K562 (cell line): ENCODE results near the gene FCRLA. TPM values are rescaled to one million over a fixed set of nuclear protein-coding genes. Genes with fewer than 3 reads are reported as not detected.
"Not testable (repeated sequence)": the region's sequence is repeated elsewhere in the genome, so short reads cannot be mapped to it uniquely, and the experiment has no call there.

Experiments
- ATAC-seq: fragments of 200-7000 bp; cut with Tn5 transposase; 3 replicates; pipeline ENCODE4 v1.9.1; 2020; ENCODE audit warnings: moderate library complexity
- BruUV-seq: library from RNA; stranded (reverse); fragments of 400-500 nt; replicated peaks from 2 replicates; lab custom pipeline; 2021; lab: Mats Ljungman, UMichigan
- CTCF ChIA-PET: fragments of 300-600 bp; formaldehyde crosslinking; extraction: SDS; loops from one replicate; lab custom pipeline; 2021; ENCODE audit warnings: low intra/inter-chr PET ratio; lab: Yijun Ruan, JAX
- POLR2A ChIA-PET: fragments of 300-600, 350-650 bp; sonication (Branson Sonifier 250); formaldehyde crosslinking; extraction: SDS; loops from one replicate; lab custom pipeline; 2021; ENCODE audit warnings: antibody characterized with exemption, inconsistent platforms; lab: Yijun Ruan, JAX
- DNase-seq, 4 experiments: peaks; one replicate each; pipeline versions ENCODE4 v3.0.0 to v3.0.0-alpha.2; 2011 to 2018; ENCODE audit warnings: low spot score in 3 of 4, mixed read lengths in 3 of 4; ENCODE audit errors: extremely low read depth in 1 of 4
- FAIRE-seq: peaks from 2 replicates; lab custom pipeline; 2011; peaks lifted over from hg19 to GRCh38; lab: Jason Lieb, UNC
- H2AFZ ChIP-seq: 2 replicates; pipeline ENCODE4 v1.6.0; 2011; ENCODE audit warnings: low read depth, low read length, control low read depth, inconsistent platforms
- H3K27ac ChIP-seq: fragments of 200-600 bp; 3 replicates; pipeline ENCODE4 v1.8.0; 2011; ENCODE audit warnings: low read depth, mild to moderate bottlenecking, control low read depth, inconsistent platforms, low read length, moderate library complexity, mixed read lengths; ENCODE audit errors: extremely low read depth
- H3K27me3 ChIP-seq, 2 experiments: fragments of 300-600 bp in 1 of 2; 2 replicates in 1 of 2; 3 replicates in 1 of 2; pipeline versions ENCODE4 v1.6.0 to v1.8.0; 2011; ENCODE audit warnings: inconsistent platforms in 2 of 2, low read length in 2 of 2, mild to moderate bottlenecking in 1 of 2, mixed read lengths in 1 of 2, moderate library complexity in 1 of 2; ENCODE audit not compliant: control insufficient read depth in 2 of 2, insufficient read depth in 2 of 2
- H3K36me3 ChIP-seq: fragments of 300-600 bp; 3 replicates; pipeline ENCODE4 v1.8.0; 2011; ENCODE audit warnings: mild to moderate bottlenecking, low read length, inconsistent platforms; ENCODE audit not compliant: control insufficient read depth, insufficient read depth
- H3K4me1 ChIP-seq, 2 experiments: fragments of 200-600 bp in 1 of 2; replicated peaks in 1 of 2; 2 replicates in 1 of 2; 3 replicates in 1 of 2; pipeline versions ENCODE4 v1.5.1 to v1.8.0; 2011; ENCODE audit warnings: inconsistent platforms in 2 of 2, low read length in 2 of 2, mild to moderate bottlenecking in 1 of 2, mixed read lengths in 1 of 2, moderate library complexity in 1 of 2; ENCODE audit not compliant: control insufficient read depth in 2 of 2, insufficient read depth in 2 of 2
- H3K4me2 ChIP-seq: 2 replicates; pipeline ENCODE4 v1.6.1; 2011; ENCODE audit warnings: low read length, control low read depth, inconsistent platforms, mixed read lengths; ENCODE audit not compliant: insufficient read depth
- H3K4me3 ChIP-seq: fragments of 200-600 bp; sonication (generic), shearing (Covaris generic); 2 replicates; pipeline ENCODE4 v1.5.1; 2016; ENCODE audit warnings: control low read depth, inconsistent platforms
- H3K79me2 ChIP-seq: fragments of 200-600 bp; 3 replicates; pipeline ENCODE4 v1.8.0; 2011; ENCODE audit warnings: low read length, inconsistent platforms; ENCODE audit not compliant: control insufficient read depth, insufficient read depth
- H3K9ac ChIP-seq, 2 experiments: 2 replicates each; pipeline versions ENCODE4 v1.6.0 to v1.6.1; 2011; ENCODE audit warnings: low read depth in 2 of 2, low read length in 2 of 2, control low read depth in 1 of 2, inconsistent platforms in 1 of 2, mild to moderate bottlenecking in 1 of 2, mixed read lengths in 1 of 2; ENCODE audit not compliant: insufficient read depth in 1 of 2
- H3K9me1 ChIP-seq: one replicate; pipeline ENCODE4 v1.6.0; 2011; ENCODE audit warnings: inconsistent platforms, mild to moderate bottlenecking, low read length, moderate library complexity; ENCODE audit not compliant: control insufficient read depth, insufficient read depth
- H3K9me3 ChIP-seq: replicated peaks from 2 replicates; pipeline ENCODE4 v1.5.1; 2011; ENCODE audit warnings: low read depth, low read length, inconsistent platforms; ENCODE audit not compliant: control insufficient read depth, insufficient read depth
- H4K20me1 ChIP-seq: replicated peaks from 2 replicates; pipeline ENCODE4 v1.6.1; 2011; ENCODE audit warnings: low read length, inconsistent platforms, mixed read lengths; ENCODE audit not compliant: control insufficient read depth, insufficient read depth
- WGBS: fragments of 100-300 bp; shearing (Covaris generic); methylation state at CpG from one replicate; pipeline ENCODE4 v1.1.6; 2016; ENCODE audit warnings: low coverage, mixed read lengths; ENCODE audit not compliant: insufficient coverage; ENCODE audit errors: missing lambda C conversion rate; 5-methylcytosine and 5-hydroxymethylcytosine counted together
- in situ Hi-C: fragments of 300-500 bp; cut with MboI; formaldehyde crosslinking; loops from 4 replicates; pipeline ENCODE4 v1.15.0; 2018; ENCODE audit warnings: inconsistent platforms, mixed read lengths
- intact Hi-C: fragments of 100-400 bp; cut with micrococcal nuclease; formaldehyde crosslinking; loops from 2 replicates; pipeline ENCODE4 v1.14.2; 2022
- polyA plus RNA-seq, 8 experiments: library from polyadenylated mRNA; depleted of rRNA in 4 of 8; stranded (reverse) in 5 of 8; unstranded in 3 of 8; fragments of >200 nt; fragmentation: Nextera tagmentation in 2 of 8; fragmentation: Illumina TruSeq in 1 of 8; extraction: Ambion mirVana in 2 of 8; extraction: Trizol in 1 of 8; gene quantifications; 2 replicates each; pipeline versions ENCODE4 v1.2.1 to v1.2.3, GENCODE V29; 2011 to 2014; ENCODE audit warnings: inconsistent platforms in 1 of 8, missing spikeins in 1 of 8
- total RNA-seq, 7 experiments: library from RNA; depleted of rRNA in 6 of 7; stranded (reverse); fragments of >200 nt in 6 of 7; fragmentation: Illumina TruSeq in 2 of 7; extraction: Trizol in 2 of 7; gene quantifications; 2 replicates each; pipeline versions ENCODE4 v1.2.1 to v1.2.3, GENCODE V29; 2011 to 2021; ENCODE audit warnings: low replicate concordance in 1 of 7

The FCRLA gene
- total and polyA plus RNA-seq, 9 of the 15 experiments (the other 6 are each of a cell fraction or from before 2014, with no cell fraction given): 0.09 to 0.84 (median 0.44) TPM

DNA sequence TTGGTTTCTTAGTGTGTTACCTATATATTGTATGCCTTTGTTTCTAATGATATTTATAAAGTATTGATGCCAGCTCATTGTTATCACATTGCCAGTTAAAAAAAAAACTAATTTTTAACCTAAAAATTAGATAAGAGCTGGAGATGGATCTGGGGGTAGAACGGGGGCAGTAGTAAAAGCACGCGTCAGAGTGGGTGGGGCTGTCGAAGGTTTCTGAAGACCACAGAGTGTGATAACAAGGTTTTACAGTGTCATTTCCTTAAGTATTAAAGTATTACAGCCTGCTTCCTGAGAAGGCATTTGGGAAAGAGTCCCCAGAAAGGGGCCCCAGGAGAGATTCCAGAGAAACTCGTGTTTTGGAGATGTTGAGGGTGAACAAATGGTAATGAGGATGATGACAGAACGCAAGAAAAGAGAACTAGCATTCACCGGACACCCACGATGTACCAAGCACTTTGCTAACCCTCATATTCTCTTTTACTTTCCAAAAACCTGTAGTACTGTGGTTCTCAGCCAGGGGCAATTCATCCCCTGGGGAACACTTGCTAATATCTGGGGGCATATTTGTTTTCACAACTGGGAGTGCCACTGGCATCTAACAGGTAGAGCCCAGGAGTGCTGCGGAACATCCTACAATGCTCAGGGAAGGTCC is 45.2 kb upstream of the FCRLA start:
- in situ Hi-C loops, CTCF ChIA-PET, H3K36me3 ChIP-seq, H3K9ac ChIP-seq, POLR2A ChIA-PET, H3K4me1 ChIP-seq, H3K4me3 ChIP-seq, H3K9me3 ChIP-seq, H3K9me1 ChIP-seq, H3K27me3 ChIP-seq, H2AFZ ChIP-seq, H4K20me1 ChIP-seq, DNase-seq, FAIRE-seq, H3K79me2 ChIP-seq, intact Hi-C loops, H3K4me2 ChIP-seq, H3K27ac ChIP-seq, BruUV-seq: not testable (repeated sequence)
- 38% methylated on average over 3 of the region's 9 CpGs for WGBS
- ATAC-seq: peak; percentile 74

DNA sequence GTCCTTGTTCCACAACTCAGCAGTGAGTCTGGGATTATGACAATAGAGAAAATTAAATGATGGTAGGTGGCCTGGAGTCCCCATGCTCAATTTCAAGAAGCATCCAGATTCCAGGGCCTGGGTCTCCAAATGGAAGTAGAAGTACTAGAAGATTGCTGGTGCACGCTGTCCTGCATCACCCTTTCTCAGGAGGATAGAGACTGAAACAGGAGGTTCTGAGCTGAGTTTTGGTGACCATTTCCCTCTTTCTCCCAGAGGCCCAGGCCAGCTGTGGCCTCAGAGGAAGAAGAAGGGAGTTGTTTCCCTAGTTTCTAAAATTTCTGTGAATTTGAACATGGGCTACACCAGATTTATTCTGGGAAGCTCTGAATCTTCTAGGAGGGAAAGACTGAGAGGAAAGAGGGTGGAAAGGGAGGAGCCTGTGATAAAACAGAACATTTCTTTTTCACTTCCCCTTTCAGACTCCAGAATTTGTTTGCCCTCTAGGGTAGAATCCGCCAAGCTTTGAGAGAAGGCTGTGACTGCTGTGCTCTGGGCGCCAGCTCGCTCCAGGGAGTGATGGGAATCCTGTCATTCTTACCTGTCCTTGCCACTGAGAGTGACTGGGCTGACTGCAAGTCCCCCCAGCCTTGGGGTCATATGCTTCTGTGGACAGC is 44.2 kb upstream of the FCRLA start, which contains the start of gene FCGR2B:
Gene FCGR2B (plus strand): TSS at position 460 of the 656 bp plus-strand sequence. CDS start 99 bp downstream, at position 559.
- H4K20me1 ChIP-seq, H3K9me3 ChIP-seq, FAIRE-seq, POLR2A ChIA-PET, H3K4me3 ChIP-seq, H3K4me2 ChIP-seq, H3K4me1 ChIP-seq, BruUV-seq, DNase-seq, H3K27ac ChIP-seq, H3K79me2 ChIP-seq, H2AFZ ChIP-seq, H3K9ac ChIP-seq, CTCF ChIA-PET, H3K36me3 ChIP-seq, H3K9me1 ChIP-seq, intact Hi-C loops, in situ Hi-C loops, H3K27me3 ChIP-seq: not testable (repeated sequence)
- ATAC-seq: peak; percentile 49
- no CpG with 5 or more reads among the region's 4 CpGs for WGBS

DNA sequence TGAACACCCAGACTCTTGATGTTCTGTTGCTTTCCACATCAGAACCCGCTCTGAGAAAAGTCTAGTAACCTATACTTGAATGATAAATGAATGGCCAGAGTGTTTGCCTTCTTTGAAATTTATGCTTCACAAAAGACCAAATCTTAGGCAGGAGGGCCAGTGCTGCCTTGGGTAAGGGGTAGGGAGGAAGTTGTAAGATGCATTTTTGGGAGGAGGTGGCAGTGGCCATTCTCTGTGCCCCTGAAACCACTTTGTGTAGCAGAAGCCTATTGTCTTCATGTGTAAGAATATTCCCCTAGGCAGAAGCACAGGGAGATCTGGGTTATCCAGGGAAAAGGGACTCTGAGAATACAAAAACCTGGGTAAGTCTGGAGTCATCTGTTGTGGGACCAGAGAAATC is 43.5 kb upstream of the FCRLA start:
- H2AFZ ChIP-seq, H3K36me3 ChIP-seq, H3K27me3 ChIP-seq, H3K9me1 ChIP-seq, POLR2A ChIA-PET, H3K9ac ChIP-seq, H3K4me2 ChIP-seq, H3K79me2 ChIP-seq, H4K20me1 ChIP-seq, FAIRE-seq, CTCF ChIA-PET, H3K9me3 ChIP-seq, H3K27ac ChIP-seq, H3K4me3 ChIP-seq, DNase-seq, in situ Hi-C loops, H3K4me1 ChIP-seq, intact Hi-C loops: not testable (repeated sequence)
- peak; percentile 3; the same call in 2 of the 3 replicates for ATAC-seq
- BruUV-seq: TSS peak; percentile 46
- WGBS: no CpG with 5 or more reads among the region's 1 CpG
